Medulla oblongata (tissue), 1 donor: ENCODE results near the gene TMEM117.
"Not testable (repeated sequence)": the region's sequence is repeated elsewhere in the genome, so short reads cannot be mapped to it uniquely, and the experiment has no call there.

Experiments used
- DNase-seq: peaks from one replicate; pipeline ENCODE4 v3.0.0-alpha.2; 2015; ENCODE audit errors: extremely low spot score

TMEM117 gene

DNA sequence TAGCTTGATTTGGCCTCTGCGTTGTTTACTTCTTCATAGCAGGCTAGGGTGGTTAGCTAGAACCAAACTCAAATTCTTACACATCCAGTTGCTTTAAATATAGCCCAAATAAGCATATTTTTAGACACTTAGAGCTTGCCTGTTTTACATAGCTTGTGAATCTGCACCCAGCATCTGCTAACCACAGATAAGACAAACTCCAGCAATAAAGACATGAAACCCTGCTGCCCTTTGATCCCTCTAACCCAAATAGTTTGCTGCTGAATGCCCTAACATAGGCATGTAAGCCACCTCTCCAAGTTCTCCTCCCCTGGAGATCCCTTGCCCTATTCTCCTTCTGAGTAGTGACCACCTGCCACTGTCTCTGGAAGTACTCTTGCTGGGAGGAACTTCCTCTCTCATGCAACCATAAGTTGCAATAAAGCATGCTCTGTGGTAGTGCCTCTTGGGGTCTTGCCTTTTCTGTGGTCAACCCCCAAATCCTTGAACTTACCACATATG, 185.6 kb downstream of the TMEM117 start:
- no peak for DNase-seq

DNA sequence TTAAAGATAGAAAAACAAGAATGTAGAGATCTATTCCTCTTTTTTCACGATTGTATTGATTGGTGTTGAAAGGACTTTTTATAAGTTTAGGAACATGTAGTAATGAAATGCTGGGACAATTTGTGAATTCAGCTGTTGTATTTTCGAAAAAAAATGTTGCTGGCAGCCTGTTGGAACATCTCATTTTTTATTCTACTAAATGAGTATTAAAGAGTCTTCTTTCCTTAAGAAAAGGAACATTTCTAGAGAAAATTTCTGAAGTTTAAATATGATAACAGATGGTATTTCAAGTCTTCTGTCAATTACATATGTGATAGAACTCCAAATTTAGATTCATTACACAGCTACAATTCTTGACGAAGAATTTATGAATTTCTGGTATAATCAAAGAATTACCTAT, 189.6 kb downstream of the TMEM117 start:
- no peak for DNase-seq

DNA sequence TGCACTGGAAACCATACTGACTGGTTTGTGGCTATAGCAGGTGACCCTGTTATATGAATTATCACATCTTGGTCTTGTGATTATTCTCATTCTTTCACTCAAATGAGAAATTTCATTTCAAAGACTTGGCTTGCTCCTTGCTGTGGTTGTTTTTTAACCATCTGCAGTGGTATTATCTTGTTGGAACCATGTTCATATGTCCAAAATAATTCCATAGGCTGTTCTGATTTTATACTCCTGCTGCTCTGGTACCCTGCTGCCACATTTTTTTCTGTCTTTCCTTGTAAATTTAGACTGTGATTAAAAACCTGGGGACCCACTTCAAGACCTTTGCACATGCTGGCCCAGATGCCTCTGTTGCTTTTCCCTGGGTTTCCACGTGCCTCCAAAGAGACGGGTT, 190.2 kb downstream of the TMEM117 start:
- no peak for DNase-seq

DNA sequence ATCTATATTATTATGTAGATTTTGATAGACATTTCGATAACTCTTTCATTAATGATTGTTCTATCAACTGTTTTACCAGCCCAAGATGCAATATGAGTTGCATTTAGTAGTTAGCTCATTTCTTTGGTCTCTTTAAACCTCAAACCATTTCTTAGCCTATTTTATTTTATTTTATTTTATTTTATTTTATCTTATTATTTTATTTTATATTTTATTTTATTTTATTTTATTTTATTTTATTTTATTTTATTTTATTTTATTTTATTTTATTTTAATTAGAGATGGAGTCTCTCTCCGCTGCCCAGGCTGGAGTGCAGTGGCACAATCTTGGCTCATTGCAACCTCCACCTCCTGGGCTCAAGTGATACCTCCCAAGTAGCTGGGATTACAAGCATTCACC, 191.0 kb downstream of the TMEM117 start:
- not testable (repeated sequence) for DNase-seq

DNA sequence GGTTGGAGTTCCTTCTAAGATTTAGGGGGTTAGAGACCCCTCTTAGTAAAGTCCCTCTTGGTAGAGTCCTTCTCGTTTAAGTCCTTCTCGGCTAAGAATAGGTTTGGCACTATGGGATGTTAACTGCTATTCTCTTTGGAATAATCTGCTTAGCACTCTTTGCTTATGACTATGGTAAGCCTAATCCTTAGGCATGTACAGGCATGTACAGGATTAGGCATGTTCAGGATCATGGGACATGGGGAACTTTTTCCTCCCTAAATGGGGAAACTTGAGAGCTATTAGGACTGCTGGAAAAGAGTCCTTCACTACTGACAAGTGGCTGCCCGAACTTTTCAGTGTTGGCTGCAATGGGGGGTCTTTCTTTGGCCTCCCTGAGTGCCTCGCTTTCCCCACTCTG, 193.3 kb downstream of the TMEM117 start:
- DNase-seq, result no peak

DNA sequence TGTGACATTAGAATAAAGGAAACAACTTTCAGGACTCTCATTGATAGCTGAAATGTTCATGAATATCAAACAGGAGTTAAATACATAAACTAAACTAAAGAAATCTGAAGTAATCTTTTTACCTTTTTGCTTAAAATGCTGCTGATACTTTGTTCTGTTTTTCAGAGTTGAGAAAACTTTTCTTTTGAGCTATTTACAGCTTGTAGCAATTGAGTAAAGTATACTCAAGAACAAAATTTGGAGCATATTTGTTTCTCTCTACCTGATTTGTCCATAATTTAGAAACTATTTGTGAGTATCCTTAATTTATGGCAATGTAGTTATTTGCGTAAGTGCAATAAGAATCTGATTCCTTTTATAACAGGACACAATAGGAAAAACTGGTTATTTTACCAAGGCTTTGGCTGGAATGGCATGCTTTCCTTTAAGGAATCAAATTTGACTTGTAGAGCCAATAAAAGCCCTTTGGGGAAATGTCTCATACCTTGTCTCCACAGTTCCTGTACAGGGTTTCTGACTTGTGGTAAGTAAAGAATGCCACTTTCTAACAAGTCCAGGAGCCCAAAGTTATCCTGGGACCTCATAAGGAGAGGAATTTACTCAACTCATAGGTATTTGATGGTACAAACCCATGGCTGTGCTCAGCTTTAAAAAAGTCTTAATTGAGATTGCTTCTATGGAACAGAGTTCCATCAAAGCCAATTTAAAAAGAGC, 195.7 kb downstream of the TMEM117 start:
- no peak for DNase-seq

DNA sequence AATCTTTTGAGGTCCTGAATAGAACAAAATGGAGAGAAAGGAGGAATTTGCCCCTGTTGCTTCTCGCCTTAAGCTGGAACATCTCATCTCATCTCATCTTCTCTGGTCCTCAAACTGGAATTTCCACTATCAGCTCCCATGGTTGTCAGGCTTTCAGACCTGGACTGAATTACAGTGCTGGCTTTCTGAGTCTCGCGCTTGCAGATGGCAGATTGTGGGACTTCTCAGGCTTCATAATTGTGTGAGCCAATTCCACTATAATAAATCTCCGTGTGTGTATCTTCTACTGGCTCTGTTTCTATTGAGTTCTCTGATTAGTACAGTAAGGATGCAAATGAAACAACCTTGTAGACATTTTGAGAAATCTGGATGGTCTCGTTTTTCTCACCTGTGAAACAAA, 199.0 kb downstream of the TMEM117 start:
- DNase-seq, result no peak

DNA sequence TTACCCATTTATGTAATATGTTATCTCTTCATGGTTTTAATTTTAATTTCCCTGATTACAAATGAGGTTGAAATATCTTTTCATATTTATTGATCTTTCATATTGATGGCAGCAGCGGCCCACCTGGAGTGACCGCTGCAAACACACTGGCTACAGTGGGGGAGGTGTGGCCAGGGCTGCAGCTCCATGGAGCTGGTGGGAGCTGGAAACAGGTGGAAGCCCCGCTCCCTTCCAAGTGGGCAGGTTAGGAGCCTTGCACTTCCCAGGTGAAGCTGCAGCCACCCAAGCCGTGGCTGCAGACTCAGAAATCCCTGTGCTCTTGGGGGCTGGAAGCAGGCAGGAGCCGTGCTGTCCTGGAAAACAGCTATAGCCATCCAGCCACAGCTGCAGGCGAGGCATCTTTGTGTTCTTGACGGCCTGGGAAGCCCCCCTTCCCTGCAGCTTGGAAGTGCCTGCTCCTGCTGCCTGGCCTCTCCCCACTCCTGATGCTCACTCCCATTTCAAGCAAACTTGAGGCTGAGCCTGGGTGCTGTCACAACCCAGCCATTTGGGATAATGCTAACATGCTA, 201.1 kb downstream of the TMEM117 start:
- DNase-seq, result no peak

DNA sequence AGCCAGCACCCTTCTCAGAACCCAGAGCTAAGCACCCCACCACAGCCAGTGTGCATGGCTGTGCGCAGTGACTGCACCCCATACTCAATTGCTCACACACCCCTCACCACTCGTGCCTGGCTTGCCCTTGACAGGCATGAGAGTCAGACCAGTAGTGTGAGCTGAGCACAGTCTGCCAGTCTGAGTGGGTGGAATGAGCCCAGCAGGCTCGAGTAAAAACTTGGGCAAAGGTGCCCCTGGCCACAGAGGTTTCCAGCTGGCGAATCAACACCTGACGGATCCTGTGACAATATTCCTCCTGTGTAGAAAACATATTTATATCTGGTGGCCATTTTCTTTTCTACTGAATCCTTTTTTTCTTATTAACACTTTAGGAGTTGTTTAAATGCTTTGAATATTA, 202.5 kb downstream of the TMEM117 start:
- DNase-seq, result no peak

DNA sequence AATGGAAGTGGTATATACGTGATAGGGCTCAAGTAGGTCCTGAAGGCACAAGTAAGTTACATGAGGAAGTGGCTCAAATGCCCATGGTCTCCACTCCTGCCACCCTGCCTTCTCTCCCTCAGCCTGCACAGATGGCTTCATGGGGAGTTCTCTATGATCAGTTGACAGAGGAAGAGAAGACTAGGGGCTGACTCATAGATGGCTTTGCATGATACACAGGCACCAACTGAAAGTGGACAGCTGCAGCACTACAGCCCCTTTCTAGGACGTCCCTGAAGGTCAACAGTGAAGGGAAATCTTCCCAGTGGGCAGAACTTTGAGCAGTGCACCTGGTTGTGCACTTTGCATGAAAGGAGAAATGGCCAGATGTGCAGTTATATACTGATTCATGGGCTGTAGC, 208.6 kb downstream of the TMEM117 start:
- not testable (repeated sequence) for DNase-seq

DNA sequence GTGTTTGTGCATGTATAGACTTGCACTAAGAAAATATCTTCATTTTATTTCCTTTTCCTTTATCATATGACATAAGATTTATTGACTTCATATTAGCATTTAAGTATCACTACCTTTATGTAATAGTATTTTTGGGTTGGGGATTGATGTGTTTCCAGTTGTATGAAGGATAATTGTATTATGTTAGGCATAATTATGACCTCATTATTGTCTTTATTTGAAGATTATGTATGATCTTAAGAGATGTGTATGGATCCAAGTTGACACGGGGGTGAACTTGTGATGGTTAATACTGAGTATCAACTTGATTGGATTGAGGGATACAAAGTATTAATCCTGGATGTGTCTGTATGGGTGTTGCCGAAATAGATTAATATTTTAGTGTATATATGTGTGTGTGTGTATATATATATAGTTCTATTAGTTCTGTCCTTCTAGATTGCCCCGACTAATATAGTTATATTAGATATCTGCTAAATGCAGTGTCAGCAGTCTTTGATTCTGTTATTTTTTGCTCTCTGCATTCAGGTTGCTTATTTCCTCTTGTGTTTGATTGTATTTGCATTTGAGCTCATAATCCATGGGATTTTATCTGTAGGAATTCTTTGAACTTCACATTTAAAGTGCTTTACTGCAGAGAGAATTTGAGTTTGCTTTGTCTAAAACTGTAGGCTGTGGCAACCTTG, 211.0 kb downstream of the TMEM117 start:
- no peak for DNase-seq

DNA sequence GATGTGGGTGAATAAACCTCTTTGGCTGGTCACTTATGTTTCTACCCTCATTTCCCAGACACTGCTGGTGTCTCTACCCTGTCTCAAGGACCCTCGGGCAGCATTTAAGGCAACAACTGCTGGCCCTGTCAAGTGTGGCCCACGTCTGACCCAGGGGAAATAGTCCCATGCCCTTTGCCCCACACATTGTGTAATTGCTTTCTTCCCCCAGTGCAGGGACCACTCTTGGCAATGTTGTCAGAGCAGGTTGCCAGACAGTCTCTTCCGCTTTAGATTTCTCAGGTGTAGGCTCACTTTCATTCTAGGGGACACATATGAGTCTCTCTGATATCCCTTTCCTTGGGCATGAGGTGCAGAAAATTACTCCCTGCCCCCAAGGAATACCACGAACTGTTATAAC, 216.7 kb downstream of the TMEM117 start:
- DNase-seq, result no peak

DNA sequence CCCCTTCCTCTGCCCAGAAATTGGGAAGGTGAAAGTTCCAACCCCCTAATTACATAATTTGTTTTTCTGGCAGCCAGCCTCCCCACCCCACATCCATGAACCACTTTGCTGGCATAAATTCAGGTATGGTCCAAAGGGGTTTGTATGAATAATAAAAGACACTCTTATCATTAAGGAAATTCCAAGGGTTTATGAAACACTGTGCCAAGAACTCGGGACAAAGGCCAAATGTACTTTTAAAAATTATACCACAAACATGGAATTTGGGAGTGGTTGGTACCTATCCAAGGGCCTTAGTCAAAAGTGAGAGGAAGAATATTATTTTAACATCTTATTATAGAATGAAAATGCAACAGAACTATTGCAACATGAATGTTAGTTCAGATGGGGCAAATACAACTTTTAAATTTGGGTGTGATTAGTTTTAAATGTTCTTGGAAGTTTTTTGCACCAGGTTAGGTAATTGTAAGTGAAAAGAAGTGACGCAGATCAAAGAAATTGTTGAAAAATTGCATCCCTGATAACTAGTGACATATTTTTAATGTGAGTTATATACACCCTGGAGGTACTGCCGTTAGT, 217.8 kb downstream of the TMEM117 start:
- DNase-seq, result no peak

DNA sequence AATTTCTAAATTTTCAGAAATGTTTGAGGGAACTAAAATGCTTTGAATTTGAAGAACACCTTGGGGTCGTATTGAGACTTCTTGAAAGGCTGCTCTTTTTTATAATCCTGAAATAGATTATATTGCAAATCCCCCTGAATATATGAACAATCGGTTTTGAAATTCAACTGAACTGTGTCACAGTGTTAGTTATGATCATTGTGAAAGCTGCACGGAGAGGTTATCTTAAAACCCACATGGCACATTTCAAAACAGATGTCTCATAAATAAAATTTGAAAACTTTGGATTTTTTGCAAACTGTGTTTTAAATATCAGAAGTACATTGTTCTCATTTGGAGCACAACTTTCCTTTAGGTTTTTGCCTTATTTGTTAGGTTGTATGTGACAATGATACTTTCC, 218.4 kb downstream of the TMEM117 start:
- DNase-seq, result no peak

DNA sequence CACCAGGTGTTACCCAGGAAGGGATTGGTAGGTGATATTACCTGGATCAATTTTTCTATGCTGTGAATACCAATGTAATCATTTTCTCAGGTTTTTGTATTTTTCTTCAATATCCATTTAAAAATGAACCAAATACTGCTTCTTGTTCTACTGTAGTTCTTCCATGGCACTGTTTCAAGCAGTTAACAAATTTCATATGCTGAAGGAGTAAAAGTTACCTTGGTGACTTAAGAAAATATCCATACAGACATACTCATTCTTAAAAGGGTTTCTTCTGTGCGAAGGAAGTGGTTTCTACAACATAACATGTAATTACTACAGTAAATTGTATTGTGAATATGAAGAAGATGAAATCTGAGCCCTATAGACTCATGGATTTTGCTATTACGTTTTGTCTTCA, 222.5 kb downstream of the TMEM117 start:
- DNase-seq, result no peak

DNA sequence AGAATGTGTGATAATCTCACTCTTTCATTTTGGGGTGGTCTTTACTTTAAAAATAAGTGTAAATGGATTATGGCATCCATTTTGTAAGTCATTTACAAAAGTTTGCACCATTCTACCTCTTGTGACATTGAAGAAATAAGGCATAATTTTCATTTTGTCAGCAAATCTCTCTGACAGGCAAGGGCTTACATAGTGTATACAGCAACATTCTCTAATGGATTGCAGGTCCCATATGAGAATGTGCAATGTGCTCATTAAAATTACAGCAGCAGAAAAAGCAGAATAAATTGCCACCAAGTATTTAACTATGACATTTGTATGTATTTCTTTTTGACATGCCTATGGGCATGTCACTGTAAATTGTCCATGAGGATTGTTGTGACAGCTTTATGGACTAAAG, 223.6 kb downstream of the TMEM117 start:
- no peak for DNase-seq

DNA sequence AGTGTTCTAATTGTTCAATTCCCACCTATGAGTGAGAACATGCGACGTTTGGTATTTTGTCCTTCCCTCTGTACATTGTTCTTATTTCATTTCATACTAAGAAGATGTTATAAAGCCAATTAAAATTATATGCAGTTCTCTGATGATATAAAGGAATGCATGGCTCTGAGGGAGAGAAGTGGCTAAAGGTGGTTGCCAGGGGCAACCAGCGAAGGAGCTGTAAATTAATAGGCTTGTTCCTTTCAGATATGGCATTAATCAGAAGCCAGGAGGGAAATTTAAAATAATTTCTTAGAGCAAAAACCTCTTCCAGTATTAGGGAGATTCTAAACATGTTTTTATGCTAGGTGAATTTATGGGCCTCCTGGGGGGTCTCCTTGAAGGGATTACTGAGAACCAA, 227.8 kb downstream of the TMEM117 start:
- no peak for DNase-seq

DNA sequence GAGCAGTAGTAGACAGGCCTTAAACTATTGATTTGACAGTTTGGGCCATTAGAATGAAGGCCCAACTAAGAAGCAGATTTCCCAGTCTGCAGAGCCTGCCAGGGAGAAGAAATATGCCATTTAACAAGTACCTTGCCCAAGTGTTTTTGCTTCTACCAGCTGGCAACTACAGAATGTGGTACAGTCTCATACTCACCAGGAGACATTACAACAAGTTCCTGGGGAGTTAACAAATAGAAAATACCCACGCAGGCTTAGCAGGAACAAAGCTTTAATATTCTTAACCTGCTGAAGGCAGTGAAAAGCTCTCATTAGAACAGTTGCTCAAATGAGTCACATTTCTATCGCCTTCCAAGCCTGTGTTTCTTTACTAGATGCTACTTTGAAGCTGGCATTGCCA, 241.0 kb downstream of the TMEM117 start:
- DNase-seq, result no peak

DNA sequence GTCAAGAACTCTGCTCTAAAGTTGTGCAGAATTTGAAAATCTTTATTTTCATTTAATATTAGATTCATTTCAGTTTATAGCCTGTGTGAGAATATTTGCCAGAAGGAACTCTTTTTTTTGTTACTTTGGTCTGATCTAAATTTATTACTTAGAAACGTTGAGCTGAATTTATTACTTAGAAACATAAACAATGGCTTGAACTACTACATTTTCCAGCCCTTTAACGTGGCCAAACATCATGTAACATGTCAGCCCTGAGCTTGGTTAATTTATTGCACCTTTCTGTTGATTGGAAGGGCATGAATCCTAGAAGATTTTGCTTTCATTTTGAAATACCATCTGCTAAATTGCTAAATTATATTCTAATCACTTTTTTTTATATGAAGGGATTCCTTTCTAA, 241.4 kb downstream of the TMEM117 start:
- DNase-seq, result no peak

DNA sequence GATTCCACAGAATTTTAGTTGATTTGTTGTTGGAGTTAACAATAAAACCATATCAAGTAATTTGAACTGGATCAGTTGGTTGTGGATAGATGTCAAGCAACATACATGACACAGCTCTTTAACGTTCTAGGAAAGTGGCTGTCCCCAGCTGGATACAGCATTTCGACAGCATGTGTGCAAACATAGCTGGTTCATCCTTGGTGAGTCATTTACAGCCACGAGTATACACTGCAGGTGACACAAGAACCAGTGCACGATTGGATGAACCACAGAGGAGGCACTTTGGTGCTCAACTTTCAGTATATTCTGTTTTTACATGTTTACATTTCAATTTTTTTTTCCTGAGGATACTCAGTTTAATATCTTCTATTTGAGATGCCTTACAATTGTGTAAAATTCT, 242.4 kb downstream of the TMEM117 start:
- no peak for DNase-seq

DNA sequence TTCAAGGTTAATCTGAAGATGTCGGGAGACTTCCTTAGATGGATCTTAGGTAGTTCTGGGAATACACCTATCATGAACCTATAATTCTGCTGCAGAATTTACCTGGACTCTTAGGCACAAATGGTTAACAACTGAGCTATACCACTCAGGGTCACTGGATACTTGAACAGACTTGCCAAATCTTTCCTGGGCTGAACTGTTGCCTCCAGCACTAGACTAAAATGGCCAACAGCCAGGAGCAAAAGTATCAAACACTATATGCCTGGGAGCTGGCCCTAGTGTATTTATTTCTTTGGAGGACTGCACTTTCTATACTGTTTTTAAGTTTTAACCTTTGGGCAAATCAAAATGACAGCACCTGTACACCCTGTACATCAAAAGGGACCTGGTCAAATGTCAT, 252.8 kb downstream of the TMEM117 start:
- DNase-seq, result no peak

DNA sequence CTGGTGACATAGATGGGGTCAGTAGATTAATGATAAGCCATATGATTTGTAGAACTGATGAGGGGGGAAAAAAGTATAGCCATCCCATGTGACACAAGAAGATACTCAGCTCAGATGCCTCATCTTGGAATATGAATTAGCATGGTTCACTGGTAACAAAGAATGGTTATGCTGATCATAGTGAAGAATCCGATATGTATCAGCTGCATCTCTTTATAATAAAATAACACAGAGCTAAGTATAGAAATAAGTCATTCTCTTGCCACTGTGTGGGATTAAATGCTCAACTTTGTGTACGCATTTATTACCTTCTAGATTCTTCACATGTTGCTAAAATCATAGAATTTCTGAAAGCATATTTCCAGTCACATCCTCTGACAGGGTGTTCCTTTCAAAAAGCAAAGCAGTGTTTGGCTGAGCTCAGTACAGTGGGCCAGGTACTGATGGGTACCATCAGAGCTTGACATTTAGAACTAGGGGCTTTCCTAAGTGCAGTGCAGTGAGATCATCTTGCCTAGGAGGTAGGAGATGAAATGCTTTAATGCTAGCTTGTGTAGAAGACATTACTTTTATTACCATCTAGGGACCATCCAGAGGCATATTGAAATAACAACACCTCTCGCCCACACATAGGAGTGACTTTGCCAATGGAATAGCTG, 256.2 kb downstream of the TMEM117 start:
- no peak for DNase-seq
